GM18951 (cell line): ENCODE results near the gene TBC1D30.

ENCODE experiments used
- POLR2A ChIP-seq: IDR thresholded peaks from 4 replicates; pipeline ENCODE4 v1.6.1; 2011; ENCODE audit warnings: mild to moderate bottlenecking; ENCODE audit not compliant: insufficient read length, insufficient read depth; ENCODE audit errors: extremely low read depth
- in situ Hi-C: fragments of 300-500 bp; cut with MboI; formaldehyde crosslinking; loops from one replicate; pipeline ENCODE4 v1.12.0; 2022; ENCODE audit warnings: low sequenced_read_pairs, mixed read lengths, inconsistent platforms; ENCODE audit not compliant: unreplicated experiment

The TBC1D30 gene

DNA sequence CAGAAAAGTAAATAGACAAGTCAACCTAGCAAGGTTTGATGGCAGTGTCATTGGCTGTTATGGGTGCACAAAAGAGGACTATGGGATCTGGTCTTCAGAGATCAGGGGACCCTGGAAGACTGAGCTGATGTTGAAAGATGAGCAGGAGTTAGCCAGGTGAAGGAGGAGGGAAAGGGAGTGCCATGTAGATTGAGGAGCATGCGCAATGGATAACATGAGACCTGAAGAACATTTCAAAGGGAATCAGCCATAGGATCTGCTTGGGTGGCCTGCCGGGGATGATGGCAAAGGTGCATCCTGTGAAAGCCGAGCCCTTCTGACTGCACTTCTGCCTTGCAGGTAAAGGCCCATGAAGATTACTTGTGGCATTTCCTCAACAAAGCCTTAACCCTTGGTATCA, 90.8 kb downstream of the TBC1D30 start:
- in situ Hi-C loops, result no loop called here
- no peak for TF ChIP-seq POLR2A

DNA sequence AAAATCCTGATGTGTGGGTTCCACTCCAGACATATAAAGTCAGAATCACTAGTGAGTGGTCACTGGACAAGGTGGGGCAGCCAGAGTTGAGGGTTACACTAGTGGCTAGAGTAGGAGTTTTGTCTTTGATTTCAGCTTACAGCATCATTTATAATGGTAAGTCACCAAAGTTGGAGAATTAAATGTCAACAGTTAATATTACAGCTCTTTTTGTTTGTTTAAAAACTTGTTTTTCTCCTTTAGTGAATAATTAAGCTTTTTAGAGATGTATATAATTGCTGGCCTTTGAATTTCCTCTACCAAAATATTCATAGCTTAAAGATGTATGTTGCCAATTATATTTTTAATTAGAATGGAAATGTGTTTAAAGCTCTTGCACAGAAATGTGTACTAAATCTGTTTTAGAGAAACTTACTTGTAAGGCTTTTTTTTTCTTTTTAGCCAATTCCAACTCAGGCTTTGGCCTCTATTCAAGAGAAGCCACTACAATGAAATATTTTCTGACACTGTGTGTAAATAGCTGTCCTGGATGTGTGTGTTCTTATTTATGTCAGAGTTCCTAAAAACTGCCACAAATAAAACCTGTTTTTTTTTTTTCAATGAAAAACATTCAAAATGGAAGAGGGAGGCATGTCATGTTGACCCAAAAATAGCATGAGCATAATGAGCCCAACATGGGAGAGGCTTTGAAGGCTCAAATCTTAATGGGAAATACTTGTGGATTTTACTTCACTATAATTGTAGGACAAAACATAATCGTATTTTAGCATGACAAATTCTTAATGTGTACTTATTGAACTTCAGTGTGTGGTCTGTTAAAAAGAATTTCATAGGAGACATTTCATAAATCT, 92.2 kb downstream of the TBC1D30 start:
- TF ChIP-seq POLR2A, result no peak
- in situ Hi-C loops, result no loop called here

DNA sequence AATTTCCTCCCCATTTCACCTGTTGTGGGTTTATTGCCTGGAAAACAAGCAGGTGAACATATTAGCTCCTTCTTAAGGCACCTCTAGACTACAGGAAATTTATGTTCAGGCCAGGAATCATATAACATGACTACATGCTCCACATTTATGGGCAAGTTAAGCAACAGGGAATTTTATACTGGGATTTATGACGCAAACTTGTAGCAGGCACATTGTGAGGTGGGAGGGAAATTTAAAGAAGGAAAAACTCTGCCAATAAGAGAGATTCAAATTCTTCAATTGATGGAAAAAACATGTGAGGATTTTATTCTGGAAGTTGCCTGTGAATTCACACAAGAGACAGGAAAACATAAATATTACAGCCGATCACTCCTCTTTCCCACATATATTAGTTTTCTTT, 93.9 kb downstream of the TBC1D30 start:
- in situ Hi-C loops, result no loop called here
- no peak for TF ChIP-seq POLR2A

DNA sequence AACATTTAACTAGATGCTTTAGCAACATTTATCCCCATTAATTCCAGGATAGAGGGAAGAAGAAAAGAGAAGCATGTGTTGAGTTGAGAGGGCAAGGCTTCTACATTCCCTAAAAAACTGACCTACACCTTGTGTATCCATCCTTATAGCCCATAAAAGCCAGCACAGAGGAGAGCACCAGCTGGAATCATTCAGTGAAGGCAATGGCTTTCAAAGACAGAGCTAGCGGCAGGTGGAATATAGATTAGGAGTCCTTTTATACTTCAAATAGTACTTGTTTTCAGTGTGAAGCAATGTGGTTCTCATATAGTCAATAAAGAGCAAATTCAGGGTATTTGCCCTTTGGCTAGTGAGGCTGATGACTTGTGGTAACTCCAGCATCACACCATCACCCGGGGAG, 94.4 kb downstream of the TBC1D30 start:
- TF ChIP-seq POLR2A, result no peak
- in situ Hi-C loops, result no loop called here

DNA sequence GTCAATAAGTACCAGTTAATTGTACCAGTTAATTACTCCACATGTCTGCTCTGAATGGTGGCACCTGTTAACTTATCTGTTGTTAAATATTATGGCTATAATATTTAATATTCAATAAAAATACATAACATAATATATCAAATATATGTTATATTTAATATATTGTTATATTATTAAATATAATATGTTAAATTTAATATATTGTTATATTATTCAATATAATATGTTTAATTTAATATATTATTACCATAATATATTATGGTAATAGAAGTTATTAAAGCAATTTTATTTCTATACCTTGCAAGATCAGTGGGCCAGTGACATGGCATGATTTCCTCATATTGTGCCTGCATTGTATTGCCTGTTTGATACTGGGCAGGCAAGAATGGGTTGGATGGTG, 98.4 kb downstream of the TBC1D30 start:
- in situ Hi-C loops, result no loop called here
- TF ChIP-seq POLR2A, result no peak

DNA sequence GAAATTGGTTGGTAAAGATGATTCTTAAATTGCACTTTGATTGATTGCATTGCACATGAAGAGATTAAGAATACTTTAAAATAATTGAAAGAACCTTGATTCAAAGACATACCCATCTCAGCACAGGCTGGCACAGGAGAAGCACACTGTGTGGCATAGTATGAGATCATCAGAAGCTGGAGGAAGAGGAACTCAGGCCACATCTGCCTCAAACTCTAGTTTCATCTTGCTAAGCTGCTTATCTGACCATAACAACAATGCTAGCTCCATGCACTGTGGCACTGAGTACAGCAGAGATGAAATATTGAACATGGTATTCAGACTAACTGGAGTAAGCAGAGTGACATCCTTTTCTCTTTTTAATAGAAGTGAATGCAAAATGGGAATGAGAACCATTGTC, 99.1 kb downstream of the TBC1D30 start:
- no peak for TF ChIP-seq POLR2A
- in situ Hi-C loops, result no loop called here
